Adrenal gland (tissue), 5 donors: ENCODE measurements around the gene CPVL.

ENCODE experiments used
- CTCF ChIP-seq, 6 experiments: fragments of 450-650 bp in 4 of 6; fragments of 200-600 bp in 2 of 6; sonication (generic) in 1 of 6; IDR thresholded peaks; 1 replicate in 5 of 6; 2 replicates in 1 of 6; pipeline versions ENCODE4 v1.5.1 to v1.8.0; 2016 to 2021; ENCODE audit warnings: antibody characterized with exemption in 6 of 6, mild to moderate bottlenecking in 2 of 6, moderate library complexity in 1 of 6
- POLR2A ChIP-seq, 2 donors: fragments of 450-650 bp; IDR thresholded peaks; one replicate each; pipeline ENCODE4 v1.6.1; 2017; ENCODE audit warnings: antibody characterized with exemption in 2 of 2, mild to moderate bottlenecking in 2 of 2, moderate library complexity in 1 of 2
- donor health status: DM: no; HTN: no; CAD: no.

DNA sequence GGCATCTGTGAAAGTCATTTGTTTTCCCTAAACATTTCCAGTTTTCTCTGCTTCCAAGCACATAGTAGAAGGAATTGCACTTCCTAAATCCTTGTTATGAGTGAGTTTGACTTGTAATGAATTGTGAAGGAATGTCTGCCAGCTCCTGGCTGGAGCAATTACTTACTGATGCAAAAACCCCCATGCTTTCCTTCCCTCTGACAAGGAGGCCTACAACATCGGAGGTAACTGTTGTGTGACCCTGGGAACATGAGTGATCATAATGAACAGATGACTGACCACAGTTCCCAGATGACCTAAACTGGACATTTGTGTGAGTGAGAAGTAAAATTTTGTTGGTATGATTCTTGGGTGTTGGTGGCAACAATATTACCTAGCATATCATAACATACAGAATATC is 21.4 kb upstream of the CPVL start:
- TF ChIP-seq CTCF (IDR thresholded peaks at IDR 0.05) (no peak), POLR2A (IDR thresholded peaks at IDR 0.05) (no peak)
